ELF-1 (cell line): Measurements from ENCODE around the gene GATA1.

Experiments
- DNase-seq: peaks from one replicate; pipeline ENCODE4 v3.0.0-alpha.2; 2016; ENCODE audit warnings: low read depth, low spot score

Gene GATA1

GRCh38 chrX:48786341-48786800 lies at the start of gene GATA1:
Gene GATA1, plus strand, starts transcription at chrX:48786590. Its CDS starts 4,520 bp downstream, at chrX:48791110.
- DNase-seq, result no peak

GRCh38 chrX:48736878-48737212 lies 49.5 kb upstream of the GATA1 start:
- DNase-seq, result no peak

- DNase-seq, result peak; percentile 99
Measured at GRCh38 chrX:48737213-48737938, 49.0 kb upstream of the GATA1 start.

- no peak for DNase-seq
Measured at GRCh38 chrX:48737940-48738339, 48.5 kb upstream of the GATA1 start.

- DNase-seq, result no peak
Measured at GRCh38 chrX:48741834-48742233, 44.6 kb upstream of the GATA1 start.

- DNase-seq, result no peak
Measured at GRCh38 chrX:48745222-48745621, 41.2 kb upstream of the GATA1 start.

GRCh38 chrX:48747415-48748016 lies 38.9 kb upstream of the GATA1 start:
- DNase-seq, result peak; percentile 13

GRCh38 chrX:48749182-48749581 lies 37.2 kb upstream of the GATA1 start:
- no peak for DNase-seq

- DNase-seq, result no peak
Measured at GRCh38 chrX:48751343-48751742, 35.0 kb upstream of the GATA1 start.

- peak; percentile 4 for DNase-seq
Measured at GRCh38 chrX:48752498-48752897, 33.9 kb upstream of the GATA1 start.

GRCh38 chrX:48753708-48754228 lies 32.6 kb upstream of the GATA1 start:
- peak; percentile 38 for DNase-seq

- DNase-seq, result peak; percentile 56
Measured at GRCh38 chrX:48754238-48754637, 32.2 kb upstream of the GATA1 start.

GRCh38 chrX:48761674-48762471 lies 24.5 kb upstream of the GATA1 start, which contains the start of gene GLOD5:
Gene GLOD5, plus strand, starts transcription at chrX:48761747. Its CDS starts 44 bp downstream, at chrX:48761791.
- peak; percentile 87 for DNase-seq

GRCh38 chrX:48769230-48769629 lies 17.2 kb upstream of the GATA1 start:
- no peak for DNase-seq

- no peak for DNase-seq
Measured at GRCh38 chrX:48770296-48770695, 16.1 kb upstream of the GATA1 start.

- DNase-seq, result no peak
Measured at GRCh38 chrX:48772602-48773001, 13.8 kb upstream of the GATA1 start.

- peak; percentile 68 for DNase-seq
Measured at GRCh38 chrX:48776818-48777439, 9.5 kb upstream of the GATA1 start.

- no peak for DNase-seq
Measured at GRCh38 chrX:48779399-48779798, 7.0 kb upstream of the GATA1 start.

GRCh38 chrX:48781705-48782104 lies 4.7 kb upstream of the GATA1 start:
- DNase-seq, result no peak

- DNase-seq, result no peak
Measured at GRCh38 chrX:48782216-48782615, 4.2 kb upstream of the GATA1 start.

GRCh38 chrX:48782795-48783194 lies 3.6 kb upstream of the GATA1 start:
- DNase-seq, result no peak

GRCh38 chrX:48784726-48785125 lies 1.7 kb upstream of the GATA1 start:
- no peak for DNase-seq
